Mesendoderm (in vitro differentiated cells): ENCODE results near the gene PIGZ.
"Not testable (repeated sequence)": the region's sequence is repeated elsewhere in the genome, so short reads cannot be mapped to it uniquely, and the experiment has no call there.

Experiments used
- DNase-seq: peaks from one replicate; pipeline ENCODE4 v3.0.0; 2013
- H2AK5ac ChIP-seq: 2 replicates; pipeline ENCODE4 v1.6.1; 2013; ENCODE audit warnings: low read length, inconsistent platforms
- H2BK120ac ChIP-seq: 2 replicates; pipeline ENCODE4 v1.6.1; 2013; ENCODE audit warnings: low read depth, mild to moderate bottlenecking, low read length, moderate library complexity, mixed read lengths
- H2BK15ac ChIP-seq: replicated peaks from 2 replicates; pipeline ENCODE4 v1.6.1; 2013; ENCODE audit warnings: low read depth, mild to moderate bottlenecking, moderate library complexity
- H2BK5ac ChIP-seq: 2 replicates; pipeline ENCODE4 v1.6.1; 2013; ENCODE audit warnings: low read length, inconsistent platforms
- H3K18ac ChIP-seq: 2 replicates; pipeline ENCODE4 v1.6.1; 2013; ENCODE audit warnings: mild to moderate bottlenecking, low read length, mixed read lengths
- H3K23ac ChIP-seq: one replicate; pipeline ENCODE4 v1.6.1; 2013; ENCODE audit warnings: low read length
- H3K27ac ChIP-seq: 2 replicates; pipeline ENCODE4 v1.5.1; 2013; ENCODE audit warnings: low read depth, mild to moderate bottlenecking, inconsistent platforms, low read length, moderate library complexity
- H3K27me3 ChIP-seq: 2 replicates; pipeline ENCODE4 v1.6.1; 2013; ENCODE audit warnings: low read length, control low read depth, mild to moderate bottlenecking, inconsistent platforms; ENCODE audit not compliant: insufficient read depth, poor library complexity
- H3K36me3 ChIP-seq: 2 replicates; pipeline ENCODE4 v1.6.1; 2013; ENCODE audit warnings: low read length, inconsistent platforms; ENCODE audit not compliant: control insufficient read depth, insufficient read depth
- H3K4ac ChIP-seq: one replicate; pipeline ENCODE4 v1.6.1; 2013; ENCODE audit warnings: low read depth, mild to moderate bottlenecking, low read length, moderate library complexity
- H3K4me1 ChIP-seq: 2 replicates; pipeline ENCODE4 v1.6.1; 2013; ENCODE audit warnings: low read depth, low read length, inconsistent platforms; ENCODE audit not compliant: control insufficient read depth
- H3K4me2 ChIP-seq: 2 replicates; pipeline ENCODE4 v1.6.1; 2013; ENCODE audit warnings: low read length
- H3K4me3 ChIP-seq: 2 replicates; pipeline ENCODE4 v1.5.1; 2013; ENCODE audit warnings: mild to moderate bottlenecking, low read length
- H3K56ac ChIP-seq: one replicate; pipeline ENCODE4 v1.6.1; 2013; ENCODE audit warnings: low read length
- H3K79me1 ChIP-seq: 2 replicates; pipeline ENCODE4 v1.6.1; 2013; ENCODE audit warnings: low read length, inconsistent platforms
- H3K79me2 ChIP-seq: 2 replicates; pipeline ENCODE4 v1.6.1; 2013; ENCODE audit warnings: mild to moderate bottlenecking, low read length; ENCODE audit not compliant: control insufficient read depth, insufficient read depth
- H3K9ac ChIP-seq: 2 replicates; pipeline ENCODE4 v1.6.1; 2013; ENCODE audit warnings: low read length, inconsistent platforms
- H4K5ac ChIP-seq: one replicate; pipeline ENCODE4 v1.6.1; 2013; ENCODE audit warnings: low read length
- H4K8ac ChIP-seq: one replicate; pipeline ENCODE4 v1.6.1; 2013; ENCODE audit warnings: low read depth, mild to moderate bottlenecking, control low read depth, low read length, moderate library complexity
- WGBS: extraction: QIAGEN DNeasy Blood & Tissue Kit; methylation state at CpG from one replicate; pipeline ENCODE4 v1.1.7; 2013; ENCODE audit warnings: low lambda C conversion rate, missing lambda C conversion rate; ENCODE audit not compliant: insufficient coverage; ENCODE audit errors: extremely low coverage; 5-methylcytosine and 5-hydroxymethylcytosine counted together

Gene PIGZ

GRCh38 chr3:196947136-196947859 lies 21.3 kb downstream of the PIGZ start:
- H3K27me3 ChIP-seq = no peaks in the 10 kb centered on the region
- H2AK5ac ChIP-seq = no peak overlapping the region
- H3K9ac ChIP-seq = no peak overlapping the region
- H3K4ac ChIP-seq = no peak overlapping the region
- H3K4me3 ChIP-seq = no peak overlapping the region
- H3K79me2 ChIP-seq = peaks cover 12% of the 10 kb centered on the region
- H3K23ac ChIP-seq = no peak overlapping the region
- peak; percentile 47 for DNase-seq
- no peak overlapping the region for H4K5ac ChIP-seq
- no peak overlapping the region for H2BK120ac ChIP-seq
- no peak overlapping the region for H4K8ac ChIP-seq
- no peak overlapping the region for H3K4me2 ChIP-seq
- WGBS = no CpG with 5 or more reads among the region's 10 CpGs
- H3K56ac ChIP-seq = no peak overlapping the region
- H3K36me3 ChIP-seq = no peaks in the 10 kb centered on the region
- no peaks in the 10 kb centered on the region for H3K4me1 ChIP-seq
- H2BK15ac ChIP-seq = no peak overlapping the region
- H3K79me1 ChIP-seq = peaks cover 6% of the 10 kb centered on the region
- H3K18ac ChIP-seq = no peak overlapping the region
- H2BK5ac ChIP-seq = no peak overlapping the region
- no peak overlapping the region for H3K27ac ChIP-seq

- H2BK15ac ChIP-seq, H3K27me3 ChIP-seq, H3K23ac ChIP-seq, H3K18ac ChIP-seq, H3K79me1 ChIP-seq, H3K9ac ChIP-seq, H4K8ac ChIP-seq, H2BK5ac ChIP-seq, H4K5ac ChIP-seq, H2BK120ac ChIP-seq, H3K4ac ChIP-seq, H3K4me1 ChIP-seq, H3K4me3 ChIP-seq, H3K27ac ChIP-seq, H2AK5ac ChIP-seq, H3K4me2 ChIP-seq, H3K56ac ChIP-seq, DNase-seq, H3K36me3 ChIP-seq: not testable (repeated sequence)
- H3K79me2 ChIP-seq = peaks cover 29% of the 10 kb centered on the region
- no CpG with 5 or more reads among the region's 14 CpGs for WGBS
Measured at GRCh38 chr3:196944037-196944790, 24.4 kb downstream of the PIGZ start.

GRCh38 chr3:196942915-196943277 lies 25.7 kb downstream of the PIGZ start:
- peak; percentile 19 for DNase-seq

GRCh38 chr3:196942226-196942914 lies 26.3 kb downstream of the PIGZ start, which contains the start of gene NCBP2:
TSS of gene NCBP2 (minus strand) at chr3:196942528. CDS start at chr3:196942503, 25 bp downstream.
- peaks cover 10% of the 10 kb centered on the region for H3K79me1 ChIP-seq
- peak within 1 kb of the TSS; percentile 96 for H3K9ac ChIP-seq
- H3K23ac ChIP-seq = no peak within 1 kb of the TSS
- no peak within 1 kb of the TSS for H2AK5ac ChIP-seq
- no peaks in the 10 kb centered on the region for H3K27me3 ChIP-seq
- H3K4me3 ChIP-seq = peak within 1 kb of the TSS; percentile 91
- H3K4me2 ChIP-seq = peak within 1 kb of the TSS; percentile 91
- peak within 1 kb of the TSS; percentile 17 for H3K4ac ChIP-seq
- peak within 1 kb of the TSS; percentile 98 for H3K56ac ChIP-seq
- peak within 1 kb of the TSS; percentile 21 for H2BK5ac ChIP-seq
- H3K27ac ChIP-seq = peak within 1 kb of the TSS; percentile 92
- H4K8ac ChIP-seq = peak within 1 kb of the TSS; percentile 30
- peaks cover 29% of the 10 kb centered on the region for H3K79me2 ChIP-seq
- no peaks in the 10 kb centered on the region for H3K4me1 ChIP-seq
- H4K5ac ChIP-seq = no peak within 1 kb of the TSS
- no peak within 1 kb of the TSS for H2BK15ac ChIP-seq
- H2BK120ac ChIP-seq = no peak within 1 kb of the TSS
- peak; percentile 99 for DNase-seq
- H3K18ac ChIP-seq = peak within 1 kb of the TSS; percentile 13
- peaks cover 2% of the 10 kb centered on the region for H3K36me3 ChIP-seq
- WGBS = no CpG with 5 or more reads among the region's 77 CpGs

More at GRCh38 chr3:196942915-196943277, 25.7 kb downstream of the PIGZ start:
- no CpG with 5 or more reads among the region's 25 CpGs for WGBS
- Histone ChIP-seq H3K27me3 (no peaks in the 10 kb centered on the region), H3K23ac (no peak overlapping the region), H3K79me1 (peaks cover 10% of the 10 kb centered on the region), H3K79me2 (peaks cover 29% of the 10 kb centered on the region), H3K27ac (peak overlapping the region; percentile 55), H2BK15ac (no peak overlapping the region), H4K8ac (peak overlapping the region; percentile 30), H3K18ac (peak overlapping the region; percentile 13), H4K5ac (no peak overlapping the region), H3K4me3 (peak overlapping the region; percentile 91), H3K4me1 (no peaks in the 10 kb centered on the region), H2BK5ac (no peak overlapping the region), H2AK5ac (no peak overlapping the region), H3K4me2 (peak overlapping the region; percentile 91), H3K9ac (peak overlapping the region; percentile 91), H2BK120ac (no peak overlapping the region), H3K4ac (peak overlapping the region; percentile 17), H3K36me3 (no peaks in the 10 kb centered on the region), H3K56ac (peak overlapping the region; percentile 98)

- Histone ChIP-seq H3K56ac (peak overlapping the region; percentile 89), H2AK5ac (no peak overlapping the region), H4K8ac (no peak overlapping the region), H3K4me1 (no peaks in the 10 kb centered on the region), H3K4me2 (peak overlapping the region; percentile 42), H4K5ac (no peak overlapping the region), H3K79me1 (peaks cover 10% of the 10 kb centered on the region), H3K27me3 (no peaks in the 10 kb centered on the region), H2BK5ac (peak overlapping the region; percentile 21), H2BK15ac (no peak overlapping the region), H3K4me3 (peak overlapping the region; percentile 87), H3K27ac (peak overlapping the region; percentile 92), H3K36me3 (peaks cover 7% of the 10 kb centered on the region), H2BK120ac (no peak overlapping the region), H3K18ac (peak overlapping the region; percentile 9), H3K4ac (peak overlapping the region; percentile 1), H3K23ac (no peak overlapping the region), H3K9ac (peak overlapping the region; percentile 96), H3K79me2 (peaks cover 29% of the 10 kb centered on the region)
- DNase-seq = no peak
- WGBS = no CpG with 5 or more reads among the region's 31 CpGs
Measured at GRCh38 chr3:196941729-196942225, 26.9 kb downstream of the PIGZ start.
